Transverse colon (tissue), 4 donors: Measurements from ENCODE around the gene PGAP6. TPM values are rescaled to one million over a fixed set of nuclear protein-coding genes. Genes with fewer than 3 reads are reported as not detected.
"Not testable (repeated sequence)": the region's sequence is repeated elsewhere in the genome, so short reads cannot be mapped to it uniquely, and the experiment has no call there.

Experiments
- DNase-seq: peaks from one replicate; pipeline ENCODE4 v3.0.0-alpha.2; 2019
- H3K27ac ChIP-seq, 4 donors: fragments of 200-600 bp; sonication (generic); 2 replicates each; pipeline ENCODE4 v1.5.1; 2016 to 2018; ENCODE audit warnings: inconsistent platforms in 4 of 4
- H3K27me3 ChIP-seq: fragments of 200-600 bp; sonication (generic); 2 replicates; pipeline ENCODE4 v1.5.1; 2017; ENCODE audit warnings: inconsistent platforms
- H3K36me3 ChIP-seq, 4 donors: fragments of 200-600 bp; sonication (generic); 2 replicates each; pipeline ENCODE4 v1.5.1; 2017 to 2019; ENCODE audit warnings: inconsistent platforms in 4 of 4
- H3K4me1 ChIP-seq, 4 donors: fragments of 200-600 bp; sonication (generic); 2 replicates each; pipeline ENCODE4 v1.5.1; 2017 to 2020; ENCODE audit warnings: inconsistent platforms in 4 of 4
- H3K4me3 ChIP-seq, 4 donors: fragments of 200-600 bp; sonication (generic); 1 replicate in 1 of 4; 2 replicates in 3 of 4; pipeline versions ENCODE4 v1.5.1 to v1.6.1; 2017 to 2019; ENCODE audit warnings: inconsistent platforms in 4 of 4
- H3K9me3 ChIP-seq, 2 donors: fragments of 200-600 bp; sonication (generic); 2 replicates each; pipeline ENCODE4 v1.5.1; 2017 to 2019; ENCODE audit warnings: inconsistent platforms in 2 of 2
- EP300 ChIP-seq: sonication (generic); formaldehyde crosslinking; IDR thresholded peaks from one replicate; pipeline ENCODE4 v1.6.1; 2017; ENCODE audit warnings: antibody characterized with exemption, low read depth
- POLR2A ChIP-seq: fragments of 450-650 bp; IDR thresholded peaks from one replicate; pipeline ENCODE4 v1.6.1; 2016; ENCODE audit warnings: antibody characterized with exemption, mild to moderate bottlenecking, moderate library complexity
- POLR2AphosphoS5 ChIP-seq, 3 donors: sonication (generic); formaldehyde crosslinking; IDR thresholded peaks; one replicate each; pipeline ENCODE4 v1.6.1; 2016; ENCODE audit warnings: antibody characterized with exemption in 3 of 3
- WGBS, 2 donors: methylation state at CpG; one replicate each; pipeline ENCODE4 v1.1.5; 2018; ENCODE audit warnings: low coverage in 1 of 2; 5-methylcytosine and 5-hydroxymethylcytosine counted together
- in situ Hi-C, 4 donors: fragments of 200-750 bp; cut with MboI; loops; one replicate each; pipeline versions ENCODE4 v1.15.0 to v1.15.1; 2017; ENCODE audit warnings: low sequenced_read_pairs in 3 of 4, low pct_ligation_motif_present in 1 of 4, low pct_unique_long_range_greater_than_20kb in 1 of 4
- intact Hi-C: fragments of 100-400 bp; cut with DNase I; formaldehyde crosslinking; loops from one replicate; pipeline ENCODE4 v1.15.1; 2023; ENCODE audit warnings: low total_unique reads
- total RNA-seq, 4 donors: library from RNA; depleted of rRNA; stranded (reverse); fragments of >200 nt; gene quantifications; one replicate each; pipeline ENCODE4 v1.1.0, GENCODE V29; 2016
- TF ChIP-seq, protein P1 (sequence below), 5 experiments: fragments of 200-600 bp in 3 of 5; fragments of 450-650 bp in 2 of 5; sonication (generic) in 3 of 5; IDR thresholded peaks; 1 replicate in 2 of 5; 2 replicates in 3 of 5; pipeline ENCODE4 v1.5.1; 2016 to 2017; ENCODE audit warnings: antibody characterized with exemption in 5 of 5, inconsistent platforms in 3 of 5, mild to moderate bottlenecking in 2 of 5, moderate library complexity in 1 of 5

The PGAP6 gene
- total RNA-seq, 4 donors from 2014 or later: 105 to 300 (median 179) TPM

DNA sequence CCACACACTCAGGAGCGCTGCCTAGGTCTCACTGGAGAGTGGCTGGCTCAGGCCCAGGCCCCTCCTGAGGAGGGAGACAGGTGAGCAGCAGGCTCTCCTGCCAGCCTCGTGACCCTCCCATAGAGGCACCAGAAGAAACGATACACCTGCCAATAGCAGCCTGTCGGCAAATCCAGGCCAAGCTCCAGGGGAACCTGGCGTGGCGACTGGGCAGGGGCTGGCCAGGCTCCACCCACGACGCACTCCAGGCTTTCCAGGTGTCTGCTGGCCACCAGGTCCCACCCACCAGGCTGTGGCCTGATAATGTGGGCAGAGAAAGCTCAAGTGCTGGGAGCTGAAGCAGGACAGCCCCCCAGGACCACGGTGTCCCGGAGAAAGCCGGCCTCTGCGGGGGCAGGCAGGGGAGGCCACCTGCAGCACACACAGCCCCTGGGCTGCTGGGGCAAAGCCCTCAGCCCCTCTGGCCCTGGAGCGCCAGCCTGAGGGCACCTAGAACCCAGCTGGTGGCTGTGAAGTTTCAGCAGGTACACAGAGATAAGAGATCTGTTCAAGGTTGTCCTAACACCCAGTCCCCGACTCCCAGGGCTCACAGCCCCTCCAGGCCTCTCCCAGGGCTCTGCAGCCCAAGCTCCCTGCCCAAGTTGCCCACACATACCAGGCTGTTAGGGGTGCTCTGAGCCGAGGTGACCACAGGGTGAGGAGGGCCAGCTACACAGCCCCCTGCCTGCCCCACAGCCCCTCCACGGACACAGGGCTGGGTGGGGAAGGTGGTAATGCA, 2.4 kb downstream of the PGAP6 start:
- peak; percentile 84 for DNase-seq
- H3K4me1 ChIP-seq: peaks cover 22 to 36% (median 33%) of the 10 kb centered on the region in 4 donors
- H3K27ac ChIP-seq: peak overlapping the region; percentile 41 to 91 (median 62)
- in situ Hi-C loops: no loop called here
- no peak overlapping the region for H3K4me3 ChIP-seq
- 58% methylated on average over 16 of the region's 16 CpGs; no CpG with 5 or more reads in 1 of the 2 donors for WGBS, 2 donors
- intact Hi-C loops: no loop called here
- TF ChIP-seq, protein P1, sequence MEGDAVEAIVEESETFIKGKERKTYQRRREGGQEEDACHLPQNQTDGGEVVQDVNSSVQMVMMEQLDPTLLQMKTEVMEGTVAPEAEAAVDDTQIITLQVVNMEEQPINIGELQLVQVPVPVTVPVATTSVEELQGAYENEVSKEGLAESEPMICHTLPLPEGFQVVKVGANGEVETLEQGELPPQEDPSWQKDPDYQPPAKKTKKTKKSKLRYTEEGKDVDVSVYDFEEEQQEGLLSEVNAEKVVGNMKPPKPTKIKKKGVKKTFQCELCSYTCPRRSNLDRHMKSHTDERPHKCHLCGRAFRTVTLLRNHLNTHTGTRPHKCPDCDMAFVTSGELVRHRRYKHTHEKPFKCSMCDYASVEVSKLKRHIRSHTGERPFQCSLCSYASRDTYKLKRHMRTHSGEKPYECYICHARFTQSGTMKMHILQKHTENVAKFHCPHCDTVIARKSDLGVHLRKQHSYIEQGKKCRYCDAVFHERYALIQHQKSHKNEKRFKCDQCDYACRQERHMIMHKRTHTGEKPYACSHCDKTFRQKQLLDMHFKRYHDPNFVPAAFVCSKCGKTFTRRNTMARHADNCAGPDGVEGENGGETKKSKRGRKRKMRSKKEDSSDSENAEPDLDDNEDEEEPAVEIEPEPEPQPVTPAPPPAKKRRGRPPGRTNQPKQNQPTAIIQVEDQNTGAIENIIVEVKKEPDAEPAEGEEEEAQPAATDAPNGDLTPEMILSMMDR (IDR thresholded peaks at IDR 0.05): no peak
- TF ChIP-seq EP300 (no peak), POLR2AphosphoS5 (IDR thresholded peaks at IDR 0.05) (no peak), POLR2A (no peak)
- no peaks in the 10 kb centered on the region for H3K9me3 ChIP-seq
- peaks cover 0 to 9% (median 4%) of the 10 kb centered on the region in 4 donors for H3K36me3 ChIP-seq
- H3K27me3 ChIP-seq: no peaks in the 10 kb centered on the region

GRCh38 chr16:378821-379182, 3.0 kb downstream of the PGAP6 start:
- intact Hi-C loops: no loop called here
- in situ Hi-C loops: no loop called here
- peaks cover 21 to 36% (median 32%) of the 10 kb centered on the region in 4 donors for H3K4me1 ChIP-seq
- TF ChIP-seq POLR2A (no peak), EP300 (no peak), POLR2AphosphoS5 (IDR thresholded peaks at IDR 0.05) (no peak)
- TF ChIP-seq, protein P1 (IDR thresholded peaks at IDR 0.05): no peak
- peak overlapping the region in 2 of 4 donors; percentile 4 to 49 for H3K27ac ChIP-seq
- no peaks in the 10 kb centered on the region for H3K9me3 ChIP-seq
- no peak overlapping the region for H3K4me3 ChIP-seq
- WGBS, 2 donors: 63% methylated on average over 14 of the region's 14 CpGs; no CpG with 5 or more reads in 1 of the 2 donors
- H3K36me3 ChIP-seq: peaks cover 0 to 9% (median 4%) of the 10 kb centered on the region in 4 donors
- no peak for DNase-seq
- H3K27me3 ChIP-seq: no peaks in the 10 kb centered on the region

DNA sequence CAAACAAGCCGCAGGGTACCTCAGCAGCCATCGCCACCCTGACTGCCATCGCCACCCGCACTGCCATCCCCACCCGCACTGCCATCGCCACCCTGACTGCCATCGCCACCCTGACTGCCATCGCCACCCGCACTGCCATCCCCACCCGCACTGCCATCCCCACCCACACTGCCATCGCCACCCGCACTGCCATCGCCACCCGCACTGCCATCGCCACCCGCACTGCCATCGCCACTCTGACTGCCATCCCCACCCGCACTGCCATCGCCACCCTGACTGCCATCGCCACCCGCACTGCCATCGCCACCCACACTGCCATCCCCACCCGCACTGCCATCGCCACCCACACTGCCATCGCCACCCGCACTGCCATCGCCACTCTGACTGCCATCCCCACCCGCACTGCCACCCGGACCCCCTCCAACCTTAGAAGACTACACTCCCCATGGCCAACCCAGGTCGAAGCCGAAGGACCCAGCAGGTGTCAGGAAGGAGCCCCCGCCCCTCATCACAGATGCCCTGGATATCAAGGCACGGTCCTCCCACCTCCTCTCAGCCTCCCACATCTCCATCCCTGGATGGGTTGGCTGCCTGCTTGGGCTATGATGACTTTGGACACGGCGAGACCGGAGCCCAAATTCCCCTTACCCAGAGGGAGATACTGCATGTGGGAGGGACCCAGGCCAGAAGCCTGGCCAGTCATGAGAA, 3.5 kb downstream of the PGAP6 start:
- H3K27me3 ChIP-seq, DNase-seq, H3K36me3 ChIP-seq, intact Hi-C loops, H3K4me3 ChIP-seq, H3K9me3 ChIP-seq, in situ Hi-C loops: not testable (repeated sequence)
- Histone ChIP-seq H3K4me1 (peaks cover 16 to 31% (median 29%) of the 10 kb centered on the region in 4 donors), H3K27ac (peak overlapping the region in 1 of 4 donors; percentile 49)
- WGBS, 2 donors: 90 to 98% methylated on average over 8 to 26 of the region's 36 CpGs

- TF ChIP-seq POLR2A (no peak), POLR2AphosphoS5 (IDR thresholded peaks at IDR 0.05) (no peak), EP300 (no peak)
- TF ChIP-seq, protein P1 (IDR thresholded peaks at IDR 0.05): no peak
- Histone ChIP-seq H3K4me1 (peaks cover 12 to 26% (median 23%) of the 10 kb centered on the region in 4 donors), H3K36me3 (peaks cover 0 to 9% (median 4%) of the 10 kb centered on the region in 4 donors), H3K27me3 (no peaks in the 10 kb centered on the region), H3K27ac (no peak overlapping the region), H3K4me3 (no peak overlapping the region), H3K9me3 (no peaks in the 10 kb centered on the region)
- in situ Hi-C loops: no loop called here
- intact Hi-C loops: no loop called here
- no peak for DNase-seq
- WGBS, 2 donors: 91% methylated on average over 30 of the region's 42 CpGs; no CpG with 5 or more reads in 1 of the 2 donors
Measured at GRCh38 chr16:377419-377951, 4.3 kb downstream of the PGAP6 start.
